Measurements from ENCODE around the gene ZNF425.
A peak's percentile ranks its signal among the peaks of the same experiment; 100 is the strongest.
"Not testable (repeated sequence)": the region's sequence is repeated elsewhere in the genome, so short reads cannot be mapped to it uniquely, and the experiment has no call there.

ZNF425 gene, protein sequence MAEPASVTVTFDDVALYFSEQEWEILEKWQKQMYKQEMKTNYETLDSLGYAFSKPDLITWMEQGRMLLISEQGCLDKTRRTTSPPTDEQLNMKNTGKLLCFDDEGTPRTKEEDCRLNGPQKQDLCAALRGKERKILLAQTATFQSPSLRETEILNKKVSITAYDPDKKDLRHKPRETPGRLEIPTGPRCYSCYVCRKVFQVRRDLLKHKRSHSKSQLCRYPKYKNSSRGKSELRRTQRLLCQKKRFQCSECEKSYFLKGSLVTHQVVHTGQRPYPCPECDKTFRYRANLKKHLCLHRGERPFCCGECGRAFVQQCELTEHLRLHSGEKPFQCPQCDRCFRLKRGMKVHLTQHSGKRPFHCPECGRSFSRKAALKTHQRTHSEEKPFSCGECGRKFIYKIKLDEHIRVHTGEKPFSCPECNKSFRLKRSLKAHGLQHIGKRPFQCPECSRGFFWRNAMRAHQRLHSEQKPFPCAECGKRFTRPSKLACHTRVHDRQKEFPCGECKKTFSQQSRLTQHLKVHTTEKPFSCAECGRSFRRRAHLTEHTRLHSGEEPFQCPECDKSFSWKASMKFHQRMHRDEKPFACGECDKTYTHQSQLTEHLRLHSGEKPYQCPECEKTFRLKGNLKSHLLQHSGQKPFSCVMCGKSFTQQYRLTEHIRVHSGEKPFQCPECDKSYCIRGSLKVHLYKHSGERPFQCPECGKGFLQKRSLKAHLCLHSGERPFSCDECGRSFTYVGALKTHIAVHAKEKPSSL

GRCh38 chr7:149125863-149126661 lies at the start of gene ZNF425:
ZNF425 (minus strand) TSS chr7:149126324; CDS start chr7:149126213, 111 bp downstream.
- DNase-seq (ENCODE audit: low read depth in 2 of 2): peak; percentile 88 to 96

- DNase-seq (ENCODE audit: low read depth in 2 of 2): no peak
Measured at GRCh38 chr7:149175150-149175549, 49.0 kb upstream of the ZNF425 start.

- no peak for DNase-seq (ENCODE audit: low read depth in 2 of 2)
Measured at GRCh38 chr7:149172534-149172920, 46.4 kb upstream of the ZNF425 start.

DNA sequence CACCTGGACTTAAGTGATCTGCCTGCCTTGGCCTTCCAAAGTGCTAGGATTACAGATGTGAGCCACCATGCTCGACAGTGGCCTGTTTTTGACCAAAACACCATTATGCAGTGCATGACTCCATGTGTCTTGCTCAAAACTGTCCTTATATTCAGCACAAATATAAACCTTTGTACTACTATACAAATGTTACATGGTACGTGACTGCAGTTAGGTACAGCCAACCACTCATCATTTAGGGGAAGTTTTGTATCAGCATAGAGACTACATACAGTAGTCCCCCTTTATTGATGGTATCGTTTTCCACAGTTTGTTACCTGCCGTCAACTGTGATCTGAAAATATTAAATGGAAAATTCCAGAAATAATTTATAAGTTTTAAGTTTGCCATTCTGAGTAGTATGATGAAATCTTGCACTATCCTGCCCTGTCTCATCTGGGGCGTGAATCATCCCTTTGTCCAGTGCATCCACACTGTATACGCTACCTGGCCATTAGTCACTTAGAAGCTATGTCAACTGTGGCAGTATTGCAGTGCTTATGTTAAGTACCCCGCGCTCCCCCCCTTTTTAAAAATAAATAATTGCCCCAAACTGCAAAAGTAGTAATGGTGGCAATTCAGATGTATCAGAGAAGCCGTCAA lies 45.9 kb upstream of the ZNF425 start:
- no peak for DNase-seq (ENCODE audit: low read depth in 2 of 2)

DNA sequence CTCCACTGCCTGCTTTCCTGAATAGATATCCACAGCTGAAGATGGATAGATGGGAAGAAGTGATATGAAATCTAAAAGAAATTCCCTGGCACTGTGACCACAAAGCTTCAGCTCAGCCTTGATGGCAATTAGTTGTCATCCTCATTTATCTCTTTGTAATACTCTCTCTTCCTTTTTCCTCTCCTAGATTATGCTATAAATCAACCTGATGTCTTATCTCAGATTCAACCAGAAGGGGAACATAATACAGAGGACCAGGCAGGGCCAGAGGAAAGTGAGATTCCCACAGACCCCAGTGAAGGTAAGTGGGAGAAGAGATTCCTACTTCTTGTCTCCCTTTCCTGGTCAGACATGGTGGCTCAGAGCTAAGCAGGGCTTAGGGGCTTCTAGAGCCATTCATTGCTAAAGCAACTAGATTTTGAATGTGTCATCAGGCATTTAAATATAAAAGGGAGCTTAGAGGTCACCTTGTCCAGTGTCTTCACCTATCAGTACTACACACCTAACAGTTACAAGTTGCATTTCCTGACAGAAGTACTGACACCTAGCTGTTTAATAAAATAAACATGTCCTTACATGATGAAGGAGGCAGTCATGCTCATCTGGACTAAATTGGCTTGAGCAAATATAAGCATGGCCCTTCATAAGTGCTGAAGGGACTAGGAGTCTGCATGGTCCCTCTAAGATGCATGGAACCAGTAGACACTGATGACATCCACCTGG lies 40.7 kb upstream of the ZNF425 start:
- no peak for DNase-seq (ENCODE audit: low read depth in 2 of 2)

DNA sequence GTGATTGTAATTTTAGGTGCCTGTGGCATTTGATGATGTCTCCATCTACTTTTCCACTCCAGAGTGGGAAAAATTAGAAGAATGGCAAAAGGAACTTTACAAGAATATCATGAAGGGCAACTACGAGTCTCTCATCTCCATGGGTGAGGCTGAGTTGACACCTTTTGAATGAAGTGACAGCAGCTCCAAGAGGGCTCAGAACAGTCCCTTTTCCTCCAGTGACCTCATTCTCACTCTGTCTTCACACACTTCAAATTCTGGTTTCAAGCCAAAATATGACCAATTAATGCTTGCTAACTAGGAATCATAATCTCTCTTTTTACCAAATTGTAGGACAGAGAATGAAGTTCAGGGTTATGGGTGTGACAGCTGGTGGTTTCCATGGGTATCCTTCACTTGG lies 40.0 kb upstream of the ZNF425 start:
- no peak for DNase-seq (ENCODE audit: low read depth in 2 of 2)

GRCh38 chr7:149161241-149161848 lies 35.2 kb upstream of the ZNF425 start:
- no peak for DNase-seq (ENCODE audit: low read depth in 2 of 2)

- no peak for DNase-seq (ENCODE audit: low read depth in 2 of 2)
Measured at GRCh38 chr7:149156898-149157297, 30.8 kb upstream of the ZNF425 start.

- no peak for DNase-seq (ENCODE audit: low read depth in 2 of 2)
Measured at GRCh38 chr7:149154056-149154455, 27.9 kb upstream of the ZNF425 start.

- DNase-seq (ENCODE audit: low read depth in 2 of 2): no peak
Measured at GRCh38 chr7:149153346-149153745, 27.2 kb upstream of the ZNF425 start.

DNA sequence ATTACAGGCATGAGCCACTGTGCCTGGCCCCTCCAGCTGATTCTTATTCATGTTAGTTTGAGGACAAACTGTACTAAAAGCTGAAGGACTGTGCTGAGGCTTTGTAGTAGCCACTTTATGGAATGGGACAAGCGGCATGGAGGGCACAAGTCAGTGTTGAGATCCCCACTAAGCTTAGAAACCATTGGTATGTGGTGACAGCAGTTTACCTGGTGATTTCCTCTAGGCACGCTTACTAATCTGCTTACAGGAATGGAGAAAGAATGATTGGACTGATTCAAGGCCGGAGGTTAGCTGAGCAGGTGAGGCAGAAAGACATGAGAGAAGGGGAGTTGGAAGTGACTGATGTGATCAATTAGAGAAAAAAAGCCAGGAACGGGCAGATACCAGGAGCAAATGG lies 24.9 kb upstream of the ZNF425 start:
- DNase-seq (ENCODE audit: low read depth in 2 of 2): no peak

GRCh38 chr7:149147752-149148653 lies 21.9 kb upstream of the ZNF425 start:
- peak in 1 of 2 donors; percentile 24 for DNase-seq (ENCODE audit: low read depth in 2 of 2)

GRCh38 chr7:149147072-149147751 lies 21.1 kb upstream of the ZNF425 start, which contains the start of gene ZNF398:
ZNF398 (plus strand) TSS chr7:149147453; CDS start chr7:149147743, 290 bp downstream.
- peak; percentile 57 to 72 for DNase-seq (ENCODE audit: low read depth in 2 of 2)

- DNase-seq (ENCODE audit: low read depth in 2 of 2): no peak
Measured at GRCh38 chr7:149145031-149145845, 19.1 kb upstream of the ZNF425 start.

- not testable (repeated sequence) for DNase-seq (ENCODE audit: low read depth in 2 of 2)
Measured at GRCh38 chr7:149144436-149144922, 18.4 kb upstream of the ZNF425 start.

GRCh38 chr7:149141893-149142292 lies 15.8 kb upstream of the ZNF425 start:
- DNase-seq (ENCODE audit: low read depth in 2 of 2): no peak

DNA sequence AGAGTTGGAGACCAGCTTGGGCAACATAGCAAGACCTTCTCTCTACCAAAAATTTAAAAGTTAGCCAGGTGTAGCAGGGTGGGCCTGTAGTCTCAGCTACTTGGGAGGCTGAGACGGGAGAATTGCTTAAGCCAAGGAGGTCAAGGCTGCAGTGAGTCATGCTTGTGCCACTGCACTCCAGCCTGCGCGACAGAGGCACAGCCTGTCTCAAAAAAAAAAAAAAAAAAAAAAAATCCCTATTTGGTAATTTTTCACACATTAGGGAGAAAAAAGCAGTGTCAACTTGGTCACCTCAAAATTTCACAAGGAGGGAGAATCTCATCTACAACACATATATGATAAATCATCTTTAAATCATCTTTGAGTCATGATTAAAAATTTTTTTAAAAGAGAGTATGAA lies 14.7 kb upstream of the ZNF425 start:
- DNase-seq (ENCODE audit: low read depth in 2 of 2): no peak

DNA sequence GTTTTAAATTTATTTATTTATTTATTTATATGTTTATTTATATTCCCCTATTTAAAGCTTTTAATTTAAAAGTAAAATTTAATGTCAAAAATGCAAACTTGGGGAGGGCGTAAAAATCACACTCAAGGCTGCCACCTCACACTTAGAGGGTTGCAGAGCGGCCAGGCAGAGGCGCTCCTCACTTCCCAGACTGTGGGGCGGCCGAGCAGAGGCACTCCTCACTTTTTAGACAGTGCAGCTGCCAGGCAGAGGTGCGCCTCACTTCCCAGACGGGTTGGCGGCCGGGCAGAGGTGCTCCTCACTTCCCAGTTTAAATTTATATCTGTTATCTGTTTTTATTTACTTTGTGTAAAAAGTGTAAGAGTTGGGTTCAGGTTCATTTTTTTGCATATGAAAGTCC lies 10.0 kb upstream of the ZNF425 start:
- no peak for DNase-seq (ENCODE audit: low read depth in 2 of 2)

Measured in stimulated activated CD4-positive, alpha-beta T cell treated with anti-CD3 and anti-CD28 coated beads, Interleukin-1b, Interleukin-23, amount 100 ng/mL, for 1 hour (primary cell).